H1 (cell line): ENCODE measurements around the gene GCM1. TPM values are rescaled to one million over a fixed set of nuclear protein-coding genes. Genes with fewer than 3 reads are reported as not detected.

ENCODE experiments used
- CTCF ChIA-PET: fragments of 300-600 bp; sonication (Branson Sonifier 250); formaldehyde crosslinking; loops from one replicate; lab custom pipeline; 2021; ENCODE audit not compliant: partially characterized antibody; lab: Charles Lee
- POLR2A ChIA-PET: fragments of 300-600 bp; sonication (Branson Sonifier 250); formaldehyde crosslinking; loops from one replicate; lab custom pipeline; 2021; ENCODE audit warnings: inconsistent platforms; ENCODE audit not compliant: partially characterized antibody; lab: Charles Lee
- DNase-seq, 2 experiments: peaks; one replicate each; pipeline versions ENCODE4 v3.0.0 to v3.0.0-alpha.2; 2010 to 2022; ENCODE audit warnings: low spot score in 2 of 2, low read depth in 1 of 2, mixed read lengths in 1 of 2
- FAIRE-seq: peaks from 2 replicates; lab custom pipeline; 2011; peaks lifted over from hg19 to GRCh38; lab: Jason Lieb, UNC
- H2AFZ ChIP-seq: 2 replicates; pipeline ENCODE4 v1.8.1; 2012; ENCODE audit warnings: low read length, inconsistent platforms
- H2AK5ac ChIP-seq: 2 replicates; pipeline ENCODE4 v1.6.1; 2013; ENCODE audit warnings: low read depth, low read length
- H2BK120ac ChIP-seq: replicated peaks from 2 replicates; pipeline ENCODE3; 2013; ENCODE audit warnings: low read depth, low read length, inconsistent platforms
- H2BK12ac ChIP-seq: 2 replicates; pipeline ENCODE4 v1.6.1; 2013; ENCODE audit warnings: low read depth, low read length
- H2BK15ac ChIP-seq: 2 replicates; pipeline ENCODE4 v1.6.1; 2013; ENCODE audit warnings: low read length
- H2BK20ac ChIP-seq: 2 replicates; pipeline ENCODE4 v1.6.1; 2013; ENCODE audit warnings: low read length
- H2BK5ac ChIP-seq: 2 replicates; pipeline ENCODE4 v1.6.1; 2013; ENCODE audit warnings: low read depth, low read length
- H3K14ac ChIP-seq: 2 replicates; pipeline ENCODE4 v1.6.1; 2013; ENCODE audit warnings: inconsistent platforms; ENCODE audit not compliant: insufficient read length
- H3K18ac ChIP-seq: 2 replicates; pipeline ENCODE4 v1.6.1; 2013; ENCODE audit warnings: low read length; ENCODE audit errors: extremely low read depth
- H3K23ac ChIP-seq: 2 replicates; pipeline ENCODE4 v1.6.1; 2013; ENCODE audit warnings: inconsistent platforms; ENCODE audit not compliant: insufficient read length
- H3K23me2 ChIP-seq: 2 replicates; pipeline ENCODE4 v1.6.1; 2013; ENCODE audit warnings: low read depth, low read length
- H3K27ac ChIP-seq: 2 replicates; pipeline ENCODE4 v1.6.1; 2011; ENCODE audit warnings: low read depth, low read length, inconsistent platforms
- H3K27me3 ChIP-seq, 4 experiments: replicated peaks in 1 of 4; 1 replicate in 1 of 4; 2 replicates in 3 of 4; pipeline versions ENCODE4 v1.6.1 to v1.8.1; 2011 to 2013; ENCODE audit warnings: low read length in 3 of 4, mild to moderate bottlenecking in 3 of 4, inconsistent platforms in 2 of 4, mixed read lengths in 2 of 4, moderate library complexity in 1 of 4; ENCODE audit not compliant: control insufficient read depth in 3 of 4, insufficient read depth in 3 of 4; ENCODE audit errors: extremely low read depth in 1 of 4
- H3K36me3 ChIP-seq, 4 experiments: 2 replicates each; pipeline versions ENCODE4 v1.6.1 to v1.8.1; 2011 to 2013; ENCODE audit warnings: mild to moderate bottlenecking in 4 of 4, low read length in 3 of 4, moderate library complexity in 2 of 4, control low read depth in 1 of 4, inconsistent platforms in 1 of 4; ENCODE audit not compliant: insufficient read depth in 4 of 4, control insufficient read depth in 2 of 4
- H3K4ac ChIP-seq: replicated peaks from 2 replicates; pipeline ENCODE3; 2013; ENCODE audit warnings: low read length, low read depth, mixed read lengths, inconsistent platforms; ENCODE audit not compliant: insufficient read length
- H3K4me1 ChIP-seq, 4 experiments: replicated peaks in 1 of 4; 1 replicate in 1 of 4; 2 replicates in 3 of 4; pipeline versions ENCODE4 v1.6.1 to v1.8.1; 2011 to 2013; ENCODE audit warnings: low read length in 3 of 4, inconsistent platforms in 2 of 4, mixed read lengths in 1 of 4; ENCODE audit not compliant: insufficient read depth in 4 of 4, control insufficient read depth in 3 of 4
- H3K4me2 ChIP-seq, 2 experiments: 2 replicates each; pipeline versions ENCODE4 v1.6.1 to v1.8.1; 2011 to 2013; ENCODE audit warnings: low read depth in 2 of 2, low read length in 2 of 2, control low read depth in 1 of 2, inconsistent platforms in 1 of 2, mild to moderate bottlenecking in 1 of 2; ENCODE audit not compliant: insufficient read depth in 1 of 2
- H3K4me3 ChIP-seq, 4 experiments: fragments of 200-600, 300-600 bp in 1 of 4; sonication (generic), shearing (Covaris generic), sonication (Bioruptor Twin) in 1 of 4; 2 replicates each; pipeline versions ENCODE4 v1.5.1 to v1.8.1; 2011 to 2016; ENCODE audit warnings: low read length in 4 of 4, low read depth in 3 of 4, control low read depth in 2 of 4, inconsistent platforms in 2 of 4, mild to moderate bottlenecking in 2 of 4, mixed read lengths in 1 of 4, moderate library complexity in 1 of 4; ENCODE audit not compliant: insufficient read depth in 2 of 4; ENCODE audit errors: extremely low read depth in 1 of 4
- H3K56ac ChIP-seq: replicated peaks from 2 replicates; pipeline ENCODE3; 2013; ENCODE audit warnings: low read depth, mild to moderate bottlenecking, mixed read lengths, low read length, inconsistent platforms; ENCODE audit not compliant: insufficient read length
- H3K79me1 ChIP-seq: 2 replicates; pipeline ENCODE4 v1.6.1; 2013; ENCODE audit warnings: low read depth, low read length, control low read depth
- H3K79me2 ChIP-seq, 2 experiments: 2 replicates each; pipeline versions ENCODE4 v1.6.1 to v1.8.1; 2012 to 2013; ENCODE audit warnings: low read length in 2 of 2, mild to moderate bottlenecking in 2 of 2, inconsistent platforms in 1 of 2; ENCODE audit not compliant: insufficient read depth in 2 of 2, control insufficient read depth in 1 of 2
- H3K9ac ChIP-seq, 4 experiments: replicated peaks in 1 of 4; 1 replicate in 1 of 4; 2 replicates in 3 of 4; pipeline versions ENCODE4 v1.6.1 to v1.8.1; 2011 to 2013; ENCODE audit warnings: low read depth in 3 of 4, low read length in 3 of 4, control low read depth in 2 of 4, mild to moderate bottlenecking in 2 of 4, moderate library complexity in 2 of 4, inconsistent platforms in 1 of 4; ENCODE audit errors: extremely low read depth in 1 of 4
- H3K9me3 ChIP-seq, 2 experiments: 2 replicates each; pipeline versions ENCODE4 v1.6.1 to v1.8.1; 2012 to 2013; ENCODE audit warnings: mild to moderate bottlenecking in 2 of 2, moderate library complexity in 2 of 2, control low read depth in 1 of 2, inconsistent platforms in 1 of 2, low read depth in 1 of 2, low read length in 1 of 2, mixed read lengths in 1 of 2; ENCODE audit not compliant: insufficient read depth in 2 of 2
- H4K20me1 ChIP-seq, 2 experiments: replicated peaks in 1 of 2; 2 replicates each; pipeline versions ENCODE3 to v1.8.1; 2011 to 2013; ENCODE audit warnings: inconsistent platforms in 2 of 2, low read length in 2 of 2, mild to moderate bottlenecking in 1 of 2; ENCODE audit not compliant: insufficient read depth in 2 of 2, control insufficient read depth in 1 of 2
- H4K5ac ChIP-seq: 2 replicates; pipeline ENCODE4 v1.6.1; 2013; ENCODE audit warnings: low read length, low read depth, mixed read lengths, inconsistent platforms; ENCODE audit not compliant: insufficient read length
- H4K8ac ChIP-seq: 2 replicates; pipeline ENCODE4 v1.8.0; 2013; ENCODE audit warnings: mild to moderate bottlenecking, moderate library complexity, low read length, inconsistent platforms; ENCODE audit not compliant: insufficient read depth; ENCODE audit errors: extremely low read depth
- H4K91ac ChIP-seq: replicated peaks from 2 replicates; pipeline ENCODE3; 2013; ENCODE audit warnings: low read length, mixed read lengths, inconsistent platforms; ENCODE audit not compliant: insufficient read length
- ATF2 ChIP-seq: IDR thresholded peaks from 2 replicates; pipeline ENCODE4 v1.6.1; 2012; ENCODE audit warnings: low read length, inconsistent platforms
- polyA plus RNA-seq, 7 experiments: library from polyadenylated mRNA; depleted of rRNA in 3 of 7; stranded (reverse) in 5 of 7; unstranded in 2 of 7; fragments of >200 nt in 5 of 7; fragments of 200-250 nt in 2 of 7; gene quantifications; 1 replicate in 5 of 7; 2 replicates in 1 of 7; 4 replicates in 1 of 7; pipeline versions ENCODE4 v1.2.1 to v1.2.3, GENCODE V29; 2011 to 2013; ENCODE audit warnings: missing spikeins in 2 of 7, mixed read lengths in 2 of 7
- total RNA-seq: library from RNA; stranded (reverse); fragmentation: NEBNext Ultra II Directional; extraction: Animal tissue kit (Norgen Biotek cat#: 25700); gene quantifications from 2 replicates; pipeline ENCODE4 v1.2.1, GENCODE V29; 2021

The GCM1 gene
- total and polyA plus RNA-seq, 2 of the 8 experiments (the other 6 are each of a cell fraction or from before 2014, with no cell fraction given), result not detected

DNA sequence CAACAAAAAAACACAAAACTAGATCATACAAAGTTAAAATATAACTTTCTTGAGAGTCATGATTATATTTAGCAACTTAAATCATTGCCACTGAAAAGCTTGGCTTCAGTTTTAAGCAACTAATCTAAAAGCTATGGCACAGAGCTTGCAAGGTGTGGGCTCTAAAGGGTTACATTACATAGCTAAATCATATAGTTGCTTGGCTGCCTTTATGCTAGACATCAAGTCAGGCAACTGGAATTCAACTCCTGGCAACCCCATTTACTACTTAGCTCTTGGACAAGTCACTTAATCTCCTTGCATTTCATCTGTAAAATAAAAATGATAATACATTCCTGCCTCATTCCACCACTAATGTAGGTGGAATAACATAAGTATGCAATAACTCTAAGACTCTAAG, 40.9 kb upstream of the GCM1 start:
- no peak for TF ChIP-seq ATF2
- Histone ChIP-seq H2AFZ (no peak overlapping the region), H3K27me3 (no peaks in the 10 kb centered on the region), H3K23me2 (no peaks in the 10 kb centered on the region), H3K4me1 (peaks cover 0 to 3% (median 1%) of the 10 kb centered on the region in 4 experiments; a peak in 3 of 7 replicates), H3K9me3 (0 out of 4 replicates have a peak, but pooled peaks cover 0 to 3% of the 10 kb centered on the region in 2 experiments), H3K4ac (no peak overlapping the region), H4K5ac (no peak overlapping the region), H3K18ac (no peak overlapping the region), H4K8ac (no peak overlapping the region), H3K23ac (no peak overlapping the region), H3K79me2 (no peaks in the 10 kb centered on the region), H3K56ac (no peak overlapping the region), H2BK5ac (no peak overlapping the region), H3K9ac (no peak overlapping the region), H2BK20ac (no peak overlapping the region), H3K4me3 (no peak overlapping the region), H2BK12ac (no peak overlapping the region), H3K36me3 (no peaks in the 10 kb centered on the region), H3K27ac (no peak overlapping the region), H2BK120ac (no peak overlapping the region), H4K20me1 (no peaks in the 10 kb centered on the region), H3K14ac (no peak overlapping the region), H3K4me2 (no peak overlapping the region), H4K91ac (no peak overlapping the region), H2AK5ac (no peak overlapping the region), H3K79me1 (no peaks in the 10 kb centered on the region), H2BK15ac (no peak overlapping the region)
- CTCF ChIA-PET, result interaction anchor here (0.6 to 3.7 kb wide), 4 partner anchors 17 to 304 kb away, joined by 3 to 21 read pairs (median 5); no protein-coding TSS in a partner anchor
- POLR2A ChIA-PET, result no interaction called here
- no peak for DNase-seq
- FAIRE-seq, result no peak
